Measurements from ENCODE around the gene CFI. TPM values are rescaled to one million over a fixed set of nuclear protein-coding genes. Genes with fewer than 3 reads are reported as not detected.

Gene CFI
- total and polyA plus RNA-seq, 9 of the 15 experiments (the other 6 are each of a cell fraction or from before 2014, with no cell fraction given): 0.30 to 8.4 (median 0.95) TPM

DNA sequence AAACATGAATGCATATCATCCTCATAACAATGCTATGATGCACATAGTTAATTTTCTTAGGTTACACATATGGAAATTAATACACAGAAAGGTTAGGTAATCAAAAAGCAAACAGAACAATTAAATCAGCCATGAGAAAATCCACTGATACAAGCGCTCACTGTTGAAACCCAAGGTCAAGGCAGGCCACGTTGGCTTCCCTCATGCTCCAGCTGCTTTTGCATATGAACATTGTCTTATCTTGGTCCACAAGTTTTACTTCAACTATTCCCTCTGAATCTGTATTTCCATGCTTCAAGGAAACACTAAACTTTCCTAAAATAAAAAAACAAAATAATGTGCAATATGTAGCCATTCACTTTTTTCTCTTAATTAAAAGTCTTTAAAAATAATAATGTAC lies 37.4 kb downstream of the CFI start (continued):
- TF ChIP-seq, protein P1, sequence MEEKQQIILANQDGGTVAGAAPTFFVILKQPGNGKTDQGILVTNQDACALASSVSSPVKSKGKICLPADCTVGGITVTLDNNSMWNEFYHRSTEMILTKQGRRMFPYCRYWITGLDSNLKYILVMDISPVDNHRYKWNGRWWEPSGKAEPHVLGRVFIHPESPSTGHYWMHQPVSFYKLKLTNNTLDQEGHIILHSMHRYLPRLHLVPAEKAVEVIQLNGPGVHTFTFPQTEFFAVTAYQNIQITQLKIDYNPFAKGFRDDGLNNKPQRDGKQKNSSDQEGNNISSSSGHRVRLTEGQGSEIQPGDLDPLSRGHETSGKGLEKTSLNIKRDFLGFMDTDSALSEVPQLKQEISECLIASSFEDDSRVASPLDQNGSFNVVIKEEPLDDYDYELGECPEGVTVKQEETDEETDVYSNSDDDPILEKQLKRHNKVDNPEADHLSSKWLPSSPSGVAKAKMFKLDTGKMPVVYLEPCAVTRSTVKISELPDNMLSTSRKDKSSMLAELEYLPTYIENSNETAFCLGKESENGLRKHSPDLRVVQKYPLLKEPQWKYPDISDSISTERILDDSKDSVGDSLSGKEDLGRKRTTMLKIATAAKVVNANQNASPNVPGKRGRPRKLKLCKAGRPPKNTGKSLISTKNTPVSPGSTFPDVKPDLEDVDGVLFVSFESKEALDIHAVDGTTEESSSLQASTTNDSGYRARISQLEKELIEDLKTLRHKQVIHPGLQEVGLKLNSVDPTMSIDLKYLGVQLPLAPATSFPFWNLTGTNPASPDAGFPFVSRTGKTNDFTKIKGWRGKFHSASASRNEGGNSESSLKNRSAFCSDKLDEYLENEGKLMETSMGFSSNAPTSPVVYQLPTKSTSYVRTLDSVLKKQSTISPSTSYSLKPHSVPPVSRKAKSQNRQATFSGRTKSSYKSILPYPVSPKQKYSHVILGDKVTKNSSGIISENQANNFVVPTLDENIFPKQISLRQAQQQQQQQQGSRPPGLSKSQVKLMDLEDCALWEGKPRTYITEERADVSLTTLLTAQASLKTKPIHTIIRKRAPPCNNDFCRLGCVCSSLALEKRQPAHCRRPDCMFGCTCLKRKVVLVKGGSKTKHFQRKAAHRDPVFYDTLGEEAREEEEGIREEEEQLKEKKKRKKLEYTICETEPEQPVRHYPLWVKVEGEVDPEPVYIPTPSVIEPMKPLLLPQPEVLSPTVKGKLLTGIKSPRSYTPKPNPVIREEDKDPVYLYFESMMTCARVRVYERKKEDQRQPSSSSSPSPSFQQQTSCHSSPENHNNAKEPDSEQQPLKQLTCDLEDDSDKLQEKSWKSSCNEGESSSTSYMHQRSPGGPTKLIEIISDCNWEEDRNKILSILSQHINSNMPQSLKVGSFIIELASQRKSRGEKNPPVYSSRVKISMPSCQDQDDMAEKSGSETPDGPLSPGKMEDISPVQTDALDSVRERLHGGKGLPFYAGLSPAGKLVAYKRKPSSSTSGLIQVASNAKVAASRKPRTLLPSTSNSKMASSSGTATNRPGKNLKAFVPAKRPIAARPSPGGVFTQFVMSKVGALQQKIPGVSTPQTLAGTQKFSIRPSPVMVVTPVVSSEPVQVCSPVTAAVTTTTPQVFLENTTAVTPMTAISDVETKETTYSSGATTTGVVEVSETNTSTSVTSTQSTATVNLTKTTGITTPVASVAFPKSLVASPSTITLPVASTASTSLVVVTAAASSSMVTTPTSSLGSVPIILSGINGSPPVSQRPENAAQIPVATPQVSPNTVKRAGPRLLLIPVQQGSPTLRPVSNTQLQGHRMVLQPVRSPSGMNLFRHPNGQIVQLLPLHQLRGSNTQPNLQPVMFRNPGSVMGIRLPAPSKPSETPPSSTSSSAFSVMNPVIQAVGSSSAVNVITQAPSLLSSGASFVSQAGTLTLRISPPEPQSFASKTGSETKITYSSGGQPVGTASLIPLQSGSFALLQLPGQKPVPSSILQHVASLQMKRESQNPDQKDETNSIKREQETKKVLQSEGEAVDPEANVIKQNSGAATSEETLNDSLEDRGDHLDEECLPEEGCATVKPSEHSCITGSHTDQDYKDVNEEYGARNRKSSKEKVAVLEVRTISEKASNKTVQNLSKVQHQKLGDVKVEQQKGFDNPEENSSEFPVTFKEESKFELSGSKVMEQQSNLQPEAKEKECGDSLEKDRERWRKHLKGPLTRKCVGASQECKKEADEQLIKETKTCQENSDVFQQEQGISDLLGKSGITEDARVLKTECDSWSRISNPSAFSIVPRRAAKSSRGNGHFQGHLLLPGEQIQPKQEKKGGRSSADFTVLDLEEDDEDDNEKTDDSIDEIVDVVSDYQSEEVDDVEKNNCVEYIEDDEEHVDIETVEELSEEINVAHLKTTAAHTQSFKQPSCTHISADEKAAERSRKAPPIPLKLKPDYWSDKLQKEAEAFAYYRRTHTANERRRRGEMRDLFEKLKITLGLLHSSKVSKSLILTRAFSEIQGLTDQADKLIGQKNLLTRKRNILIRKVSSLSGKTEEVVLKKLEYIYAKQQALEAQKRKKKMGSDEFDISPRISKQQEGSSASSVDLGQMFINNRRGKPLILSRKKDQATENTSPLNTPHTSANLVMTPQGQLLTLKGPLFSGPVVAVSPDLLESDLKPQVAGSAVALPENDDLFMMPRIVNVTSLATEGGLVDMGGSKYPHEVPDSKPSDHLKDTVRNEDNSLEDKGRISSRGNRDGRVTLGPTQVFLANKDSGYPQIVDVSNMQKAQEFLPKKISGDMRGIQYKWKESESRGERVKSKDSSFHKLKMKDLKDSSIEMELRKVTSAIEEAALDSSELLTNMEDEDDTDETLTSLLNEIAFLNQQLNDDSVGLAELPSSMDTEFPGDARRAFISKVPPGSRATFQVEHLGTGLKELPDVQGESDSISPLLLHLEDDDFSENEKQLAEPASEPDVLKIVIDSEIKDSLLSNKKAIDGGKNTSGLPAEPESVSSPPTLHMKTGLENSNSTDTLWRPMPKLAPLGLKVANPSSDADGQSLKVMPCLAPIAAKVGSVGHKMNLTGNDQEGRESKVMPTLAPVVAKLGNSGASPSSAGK (IDR thresholded peaks at IDR 0.05): peak; percentile 98
- TF ChIP-seq YBX1 (IDR thresholded peaks at IDR 0.05) (no peak), MAZ (CRISPR knock-in tag; conservative IDR thresholded peaks at IDR 0.05 in 1 of 2, IDR thresholded peaks at IDR 0.05 in 1 of 2) (0 out of 4 replicates have a peak, but pooled peaks of 1 of the 2 experiments have one; percentile 16), EHMT2 (IDR thresholded peaks at IDR 0.05) (peak; percentile 51), ZNF143 (CRISPR knock-in tag; IDR thresholded peaks at IDR 0.05) (no peak), FOXK2 (conservative IDR thresholded peaks at IDR 0.05 in 1 of 2, IDR thresholded peaks at IDR 0.05 in 1 of 2; ENCODE audit: low read depth in 2 of 2) (0 out of 4 replicates have a peak, but pooled peaks of 1 of the 2 experiments have one; percentile 32), TBP (optimal IDR thresholded peaks at IDR 0.05; ENCODE audit: low read depth, low read length) (no peak), XRCC4 (IDR thresholded peaks at IDR 0.05; ENCODE audit: extremely low read depth, insufficient read depth, insufficient read length) (no peak), NBN (IDR thresholded peaks at IDR 0.05; ENCODE audit: low read depth) (0 out of 2 replicates have a peak, but pooled peaks have one; percentile 34), L3MBTL2 (IDR thresholded peaks at IDR 0.05) (peak; percentile 89)
- TF ChIP-seq, protein P2, sequence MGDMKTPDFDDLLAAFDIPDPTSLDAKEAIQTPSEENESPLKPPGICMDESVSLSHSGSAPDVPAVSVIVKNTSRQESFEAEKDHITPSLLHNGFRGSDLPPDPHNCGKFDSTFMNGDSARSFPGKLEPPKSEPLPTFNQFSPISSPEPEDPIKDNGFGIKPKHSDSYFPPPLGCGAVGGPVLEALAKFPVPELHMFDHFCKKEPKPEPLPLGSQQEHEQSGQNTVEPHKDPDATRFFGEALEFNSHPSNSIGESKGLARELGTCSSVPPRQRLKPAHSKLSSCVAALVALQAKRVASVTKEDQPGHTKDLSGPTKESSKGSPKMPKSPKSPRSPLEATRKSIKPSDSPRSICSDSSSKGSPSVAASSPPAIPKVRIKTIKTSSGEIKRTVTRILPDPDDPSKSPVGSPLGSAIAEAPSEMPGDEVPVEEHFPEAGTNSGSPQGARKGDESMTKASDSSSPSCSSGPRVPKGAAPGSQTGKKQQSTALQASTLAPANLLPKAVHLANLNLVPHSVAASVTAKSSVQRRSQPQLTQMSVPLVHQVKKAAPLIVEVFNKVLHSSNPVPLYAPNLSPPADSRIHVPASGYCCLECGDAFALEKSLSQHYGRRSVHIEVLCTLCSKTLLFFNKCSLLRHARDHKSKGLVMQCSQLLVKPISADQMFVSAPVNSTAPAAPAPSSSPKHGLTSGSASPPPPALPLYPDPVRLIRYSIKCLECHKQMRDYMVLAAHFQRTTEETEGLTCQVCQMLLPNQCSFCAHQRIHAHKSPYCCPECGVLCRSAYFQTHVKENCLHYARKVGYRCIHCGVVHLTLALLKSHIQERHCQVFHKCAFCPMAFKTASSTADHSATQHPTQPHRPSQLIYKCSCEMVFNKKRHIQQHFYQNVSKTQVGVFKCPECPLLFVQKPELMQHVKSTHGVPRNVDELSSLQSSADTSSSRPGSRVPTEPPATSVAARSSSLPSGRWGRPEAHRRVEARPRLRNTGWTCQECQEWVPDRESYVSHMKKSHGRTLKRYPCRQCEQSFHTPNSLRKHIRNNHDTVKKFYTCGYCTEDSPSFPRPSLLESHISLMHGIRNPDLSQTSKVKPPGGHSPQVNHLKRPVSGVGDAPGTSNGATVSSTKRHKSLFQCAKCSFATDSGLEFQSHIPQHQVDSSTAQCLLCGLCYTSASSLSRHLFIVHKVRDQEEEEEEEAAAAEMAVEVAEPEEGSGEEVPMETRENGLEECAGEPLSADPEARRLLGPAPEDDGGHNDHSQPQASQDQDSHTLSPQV (IDR thresholded peaks at IDR 0.05): peak; percentile 93
- TF ChIP-seq, protein P3, sequence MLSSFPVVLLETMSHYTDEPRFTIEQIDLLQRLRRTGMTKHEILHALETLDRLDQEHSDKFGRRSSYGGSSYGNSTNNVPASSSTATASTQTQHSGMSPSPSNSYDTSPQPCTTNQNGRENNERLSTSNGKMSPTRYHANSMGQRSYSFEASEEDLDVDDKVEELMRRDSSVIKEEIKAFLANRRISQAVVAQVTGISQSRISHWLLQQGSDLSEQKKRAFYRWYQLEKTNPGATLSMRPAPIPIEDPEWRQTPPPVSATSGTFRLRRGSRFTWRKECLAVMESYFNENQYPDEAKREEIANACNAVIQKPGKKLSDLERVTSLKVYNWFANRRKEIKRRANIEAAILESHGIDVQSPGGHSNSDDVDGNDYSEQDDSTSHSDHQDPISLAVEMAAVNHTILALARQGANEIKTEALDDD (IDR thresholded peaks at IDR 0.05): no peak

All from K562 (cell line).